GM18867 (cell line): ENCODE data around the gene HS6ST3.

ENCODE experiments used
- ATAC-seq: cut with Tn5 transposase; IDR thresholded peaks from one replicate; pipeline ENCODE4 v1.9.1; 2021; ENCODE audit warnings: mild to moderate bottlenecking, moderate library complexity; ENCODE audit not compliant: unreplicated experiment

Gene HS6ST3

DNA sequence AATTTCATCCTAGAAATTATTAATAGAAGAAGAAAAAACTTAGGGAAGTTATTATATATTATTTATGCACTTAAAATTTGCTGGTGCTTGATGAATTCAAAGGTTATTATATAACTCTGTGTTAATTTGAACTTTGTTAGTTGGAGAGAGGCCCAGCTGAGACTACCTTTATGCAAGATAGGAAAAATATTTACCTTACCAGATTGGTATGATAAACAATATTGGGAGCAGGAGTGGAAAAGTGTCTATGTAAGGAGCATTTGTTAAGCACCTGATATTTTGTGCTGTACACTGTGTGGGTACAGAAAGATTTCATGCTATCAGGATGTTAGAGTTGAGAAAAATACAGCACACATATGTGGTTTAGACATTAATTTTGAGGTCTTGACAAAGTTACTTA is 547.1 kb downstream of the HS6ST3 start:
- ATAC-seq = no peak

- ATAC-seq = no peak
These were observed 556.2 kb downstream of the HS6ST3 start for GRCh38 chr13:96646101-96646500.

DNA sequence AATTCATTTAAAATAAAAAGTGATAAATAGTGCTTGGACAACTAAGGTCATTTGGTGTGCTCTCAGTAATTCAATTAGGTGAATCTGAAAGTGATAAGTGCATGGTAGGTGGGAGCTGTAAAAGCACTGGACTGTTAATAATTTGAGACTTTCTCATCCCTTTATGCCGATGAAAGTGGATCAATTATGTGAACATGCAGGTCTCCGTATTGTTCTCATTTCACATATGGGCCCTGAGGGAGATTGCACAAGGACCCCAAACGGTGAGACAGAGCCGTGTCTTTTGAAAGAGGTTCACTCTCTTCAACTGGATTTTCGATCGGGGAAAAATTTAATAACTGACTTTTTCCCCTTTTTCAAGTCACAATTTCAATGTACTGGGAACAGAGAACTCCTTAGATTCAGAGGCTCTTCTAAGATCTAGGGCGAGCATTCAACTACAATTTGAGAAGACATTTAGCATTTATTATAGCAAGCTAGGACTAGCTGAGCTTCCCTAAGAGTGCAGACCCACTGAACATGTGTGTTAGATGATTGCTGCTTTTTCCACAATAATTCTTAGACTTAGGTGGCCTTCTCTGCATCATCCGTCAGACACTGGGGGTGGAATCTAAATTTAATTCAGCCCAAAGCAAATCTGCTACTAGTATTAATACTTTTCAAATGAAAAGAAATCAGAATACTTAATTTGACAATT is 556.8 kb downstream of the HS6ST3 start:
- no peak for ATAC-seq

- peak; percentile 94 for ATAC-seq
These were observed 560.5 kb downstream of the HS6ST3 start for GRCh38 chr13:96650301-96650886.

DNA sequence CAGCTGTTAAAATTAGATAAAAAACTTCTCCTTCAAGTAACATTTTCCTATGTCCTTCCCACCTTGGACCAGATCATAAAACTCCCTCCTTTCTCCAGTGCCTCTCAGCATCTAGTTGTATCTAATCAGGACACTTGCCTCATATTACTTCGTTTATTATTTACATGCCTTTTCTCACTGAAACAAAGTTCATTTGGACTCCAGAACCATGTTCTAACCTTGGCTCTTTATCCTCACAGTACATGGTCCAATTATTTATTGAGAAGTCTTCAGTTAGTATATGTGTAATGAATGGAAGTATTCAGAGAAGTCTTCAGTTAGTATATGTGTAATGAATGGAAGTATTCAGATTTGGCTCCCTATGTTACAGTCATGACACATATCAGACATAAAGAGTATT is 561.7 kb downstream of the HS6ST3 start:
- no peak for ATAC-seq

- ATAC-seq = no peak
These were observed 562.6 kb downstream of the HS6ST3 start for GRCh38 chr13:96652506-96652905.

DNA sequence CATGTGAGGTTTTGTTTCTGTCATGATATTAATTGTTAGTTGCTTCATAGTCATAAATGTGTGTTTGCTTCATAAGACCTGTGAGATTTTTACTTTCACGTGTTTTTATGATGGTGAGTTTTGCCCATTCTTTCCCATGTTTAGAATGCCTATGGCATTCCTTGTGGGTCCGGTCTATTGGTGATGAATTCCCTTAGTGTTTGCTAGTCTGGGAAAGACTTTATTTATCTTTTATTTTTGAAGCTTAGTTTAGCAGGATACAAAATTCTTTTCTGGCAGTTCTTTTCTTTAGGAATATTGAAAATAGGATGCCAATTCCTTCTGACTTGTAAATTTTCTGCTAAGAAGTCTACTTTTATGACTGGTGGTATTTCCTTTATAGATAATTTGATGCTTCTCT is 571.7 kb downstream of the HS6ST3 start:
- ATAC-seq = no peak

- no peak for ATAC-seq
These were observed 572.1 kb downstream of the HS6ST3 start for GRCh38 chr13:96662036-96662435.

DNA sequence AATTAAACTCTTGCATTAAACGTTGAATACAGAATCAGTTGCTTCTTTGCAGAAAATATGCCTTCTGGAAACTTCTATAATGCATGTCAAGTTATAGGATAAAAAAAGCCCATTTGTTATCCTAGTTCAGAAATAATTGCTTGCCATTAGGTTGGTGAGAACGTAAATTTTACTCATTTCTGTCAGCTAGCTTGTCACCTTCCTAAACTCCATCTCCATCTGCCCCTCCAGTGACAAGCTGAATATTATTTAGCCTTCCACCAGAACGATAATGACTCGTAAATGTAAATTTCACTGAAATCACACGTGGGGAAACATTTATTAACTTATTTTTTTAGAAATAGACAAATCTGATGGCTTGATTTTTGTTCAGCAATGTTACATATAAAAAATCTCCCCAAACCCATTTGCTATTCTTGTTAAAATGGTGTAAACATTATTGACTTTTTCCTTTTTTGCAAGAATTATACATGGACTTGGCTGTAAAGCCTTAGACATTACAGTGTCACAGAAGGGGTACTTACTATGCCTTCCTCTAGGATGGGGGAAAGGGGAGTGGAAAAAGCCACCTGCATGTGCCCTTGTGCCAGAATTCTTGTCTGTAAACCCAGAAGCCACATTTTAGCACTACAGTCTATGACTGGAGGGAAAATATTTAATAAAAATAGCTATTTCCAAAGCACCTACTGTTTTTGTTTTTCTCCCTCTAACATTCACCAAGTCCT is 577.5 kb downstream of the HS6ST3 start:
- ATAC-seq = no peak

- no peak for ATAC-seq
These were observed 581.2 kb downstream of the HS6ST3 start for GRCh38 chr13:96671073-96671472.

- ATAC-seq = no peak
These were observed 582.1 kb downstream of the HS6ST3 start for GRCh38 chr13:96672016-96672415.

DNA sequence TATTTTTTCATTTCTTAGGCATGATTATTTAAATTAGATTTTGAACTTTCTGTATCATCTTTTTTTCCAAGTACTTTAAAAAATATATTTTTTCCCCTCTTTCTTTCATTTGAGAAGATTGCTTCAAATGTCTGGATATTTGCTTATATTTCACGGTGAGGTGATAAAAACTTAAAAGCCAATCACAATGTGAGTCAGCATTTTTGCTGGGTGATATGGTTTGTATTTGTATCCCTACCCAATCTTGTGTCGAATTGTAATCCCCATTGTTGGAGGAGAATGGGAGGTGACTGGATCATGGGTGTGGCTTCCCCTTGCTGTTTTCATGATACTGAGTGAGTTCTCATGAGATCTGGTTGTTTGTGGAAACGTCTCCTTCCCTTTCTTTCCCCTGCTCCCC is 583.9 kb downstream of the HS6ST3 start:
- no peak for ATAC-seq

GRCh38 chr13:96677029-96677428 is 587.1 kb downstream of the HS6ST3 start:
- no peak for ATAC-seq

GRCh38 chr13:96678801-96679200 is 588.9 kb downstream of the HS6ST3 start:
- ATAC-seq = no peak

DNA sequence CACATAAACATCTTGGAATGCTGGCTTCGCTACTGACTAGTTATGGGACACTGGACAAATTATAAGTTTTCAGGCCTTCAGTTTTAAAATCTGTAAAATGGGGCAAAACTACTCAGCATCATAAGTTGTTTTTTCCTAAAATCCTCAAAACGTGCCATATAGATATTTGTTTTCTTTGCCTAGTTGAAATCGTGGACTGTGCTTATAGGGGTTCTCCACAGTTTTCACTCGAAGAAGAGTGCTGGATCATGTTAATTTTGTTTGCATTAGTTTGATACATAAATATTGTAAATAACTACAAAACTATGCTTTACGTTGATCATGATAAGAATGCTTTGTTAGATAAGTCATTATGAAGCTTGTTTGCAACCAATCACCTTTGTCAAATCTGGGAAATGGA is 591.0 kb downstream of the HS6ST3 start:
- no peak for ATAC-seq

GRCh38 chr13:96681766-96682165 is 591.9 kb downstream of the HS6ST3 start:
- ATAC-seq = no peak

GRCh38 chr13:96684469-96684868 is 594.6 kb downstream of the HS6ST3 start:
- ATAC-seq = no peak

- ATAC-seq = no peak
These were observed 595.0 kb downstream of the HS6ST3 start for GRCh38 chr13:96684907-96685306.

DNA sequence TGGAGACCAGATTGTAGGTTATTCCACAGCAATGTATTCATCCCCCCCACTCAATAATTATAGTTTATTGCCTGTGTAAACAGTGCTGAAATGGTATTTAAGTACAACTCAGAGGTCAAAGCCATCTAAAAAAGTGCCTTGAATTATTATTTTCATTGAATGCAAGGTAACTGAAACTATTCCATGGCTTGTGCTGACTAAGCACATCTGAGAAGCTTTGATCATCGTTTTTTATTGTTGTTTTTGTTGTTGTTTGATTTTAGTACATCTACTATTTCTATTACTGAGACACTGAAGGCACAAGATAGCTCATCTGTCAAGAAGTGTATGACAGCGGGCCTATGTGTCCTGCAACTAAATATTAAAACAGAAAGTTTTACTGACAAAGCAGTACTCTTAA is 596.4 kb downstream of the HS6ST3 start:
- no peak for ATAC-seq

DNA sequence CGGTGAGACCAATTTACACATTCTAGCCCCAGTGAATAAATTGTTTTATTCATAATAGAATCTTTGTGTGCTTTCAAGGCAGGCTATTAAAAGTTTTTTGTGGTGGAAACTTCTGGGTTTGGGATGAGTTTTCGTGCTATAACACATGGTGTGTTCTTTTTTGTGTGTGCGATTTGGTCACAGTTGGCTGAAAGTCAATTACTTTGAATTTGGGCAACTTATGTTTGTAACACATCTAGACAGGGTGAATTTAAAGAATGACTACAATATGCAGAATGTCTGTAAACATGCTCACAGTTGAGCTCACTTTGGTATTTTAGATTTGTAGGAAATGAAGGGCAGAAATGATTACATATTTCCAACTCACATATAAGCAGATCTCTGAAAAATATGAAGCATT is 597.3 kb downstream of the HS6ST3 start:
- ATAC-seq = no peak

DNA sequence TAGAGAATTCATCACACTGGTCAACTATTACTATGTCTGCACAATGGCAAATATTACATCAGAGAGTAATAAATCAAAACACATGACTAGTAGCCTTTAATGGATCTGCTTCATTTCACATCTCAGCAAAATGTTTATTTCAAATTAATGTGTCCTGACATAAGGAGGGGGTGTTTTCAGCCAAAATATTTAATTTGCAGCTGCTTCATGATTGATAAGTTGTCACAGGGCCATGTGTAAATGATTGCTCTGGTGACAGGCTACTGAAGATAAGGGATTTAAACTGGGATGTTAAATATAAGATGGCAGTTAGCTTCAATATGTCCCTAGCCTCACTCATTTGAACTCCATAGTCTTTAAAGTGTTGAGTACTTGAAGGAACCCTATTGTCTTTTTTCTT is 601.1 kb downstream of the HS6ST3 start:
- no peak for ATAC-seq

DNA sequence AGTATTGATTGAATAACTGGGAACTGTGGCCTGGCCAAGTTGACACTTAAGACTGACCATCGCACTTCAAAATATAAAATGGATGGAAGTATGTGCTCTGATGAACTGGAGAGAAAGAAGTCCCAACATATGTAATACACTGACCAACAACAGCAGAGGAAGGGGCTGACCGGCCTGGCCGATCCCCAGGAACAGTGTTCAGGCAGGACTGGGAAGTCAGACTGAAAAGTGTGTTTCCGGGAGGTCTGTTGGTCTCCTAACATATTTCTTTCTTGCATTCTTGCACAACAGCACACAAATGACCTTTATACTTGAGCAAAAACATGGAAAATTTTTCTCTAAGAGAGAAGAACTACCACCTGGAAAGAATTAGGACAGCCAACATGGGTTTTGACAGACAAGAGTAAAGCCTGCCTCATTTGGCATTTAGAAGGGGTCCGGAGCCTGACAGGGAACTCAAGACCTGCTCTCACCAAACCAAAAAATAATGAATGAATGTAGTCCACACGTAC is 606.5 kb downstream of the HS6ST3 start:
- no peak for ATAC-seq
